Neural cell (in vitro differentiated cells): Measurements from ENCODE around the gene ZG16B. TPM values are rescaled to one million over a fixed set of nuclear protein-coding genes. Genes with fewer than 3 reads are reported as not detected.

Source experiments
- H2AFZ ChIP-seq: fragments of 200-600, 300-800 bp; sonication (generic), shearing (Covaris generic); 2 replicates; pipeline ENCODE4 v1.6.0; 2014; ENCODE audit warnings: low read depth, mild to moderate bottlenecking, antibody characterized with exemption, low read length, moderate library complexity
- H3F3A ChIP-seq: fragments of 200-600 bp; shearing (Covaris generic); 2 replicates; pipeline ENCODE4 v1.6.1; 2016; ENCODE audit warnings: mild to moderate bottlenecking, moderate library complexity, mixed read lengths, antibody characterized with exemption, low read length; ENCODE audit not compliant: insufficient read depth, poor library complexity, severe bottlenecking
- H3K27ac ChIP-seq: fragments of 200-600, 300-800 bp; sonication (generic), shearing (Covaris generic); 2 replicates; pipeline ENCODE4 v1.5.1; 2014; ENCODE audit warnings: mild to moderate bottlenecking, low read length, moderate library complexity
- H3K27me3 ChIP-seq: fragments of 300-800, 200-600 bp; sonication (generic), shearing (Covaris generic); 2 replicates; pipeline ENCODE4 v1.6.0; 2014; ENCODE audit warnings: mild to moderate bottlenecking, low read depth, low read length, moderate library complexity; ENCODE audit not compliant: insufficient read depth
- H3K36me3 ChIP-seq: fragments of 300-800, 200-600 bp; sonication (generic), shearing (Covaris generic); 2 replicates; pipeline ENCODE4 v1.5.1; 2014; ENCODE audit warnings: mild to moderate bottlenecking, antibody characterized with exemption, low read length, moderate library complexity; ENCODE audit not compliant: insufficient read depth
- H3K4me2 ChIP-seq: fragments of 300-800, 200-600 bp; sonication (generic), shearing (Covaris generic); 2 replicates; pipeline ENCODE4 v1.6.0; 2014; ENCODE audit warnings: mild to moderate bottlenecking, low read length
- H3K4me3 ChIP-seq: fragments of 300-800, 200-600 bp; sonication (generic), shearing (Covaris generic); 2 replicates; pipeline ENCODE4 v1.5.1; 2014; ENCODE audit warnings: mild to moderate bottlenecking, low read length, moderate library complexity
- H3K79me2 ChIP-seq: fragments of 200-600 bp; shearing (Covaris generic); replicated peaks from 2 replicates; pipeline ENCODE4 v1.6.0; 2014; ENCODE audit warnings: mild to moderate bottlenecking, low read length, moderate library complexity; ENCODE audit not compliant: insufficient read depth
- H3K9ac ChIP-seq: fragments of 300-800, 200-600 bp; sonication (generic), shearing (Covaris generic); 2 replicates; pipeline ENCODE4 v1.6.1; 2016; ENCODE audit warnings: mild to moderate bottlenecking, low read length, mixed read lengths
- H3K9me2 ChIP-seq: fragments of 200-600 bp; shearing (Covaris generic); 2 replicates; pipeline ENCODE4 v1.6.1; 2016; ENCODE audit warnings: mild to moderate bottlenecking, low read length, mixed read lengths; ENCODE audit not compliant: insufficient read depth
- H3K9me3 ChIP-seq: fragments of 200-600, 300-800 bp; sonication (generic), shearing (Covaris generic); 2 replicates; pipeline ENCODE4 v1.6.1; 2016; ENCODE audit warnings: mild to moderate bottlenecking, mixed run types, low read length, moderate library complexity, mixed read lengths
- H4K20me1 ChIP-seq: fragments of 200-600 bp; shearing (Covaris generic); 2 replicates; pipeline ENCODE4 v1.6.1; 2016; ENCODE audit warnings: mild to moderate bottlenecking, mixed run types; ENCODE audit not compliant: insufficient read depth
- EP300 ChIP-seq: fragments of 450-650 bp; conservative IDR thresholded peaks from 2 replicates; pipeline ENCODE4 v1.6.1; 2014; ENCODE audit warnings: antibody characterized with exemption, mild to moderate bottlenecking, moderate library complexity; ENCODE audit not compliant: poor library complexity, severe bottlenecking
- EZH2 ChIP-seq: fragments of 200-600, 300-800 bp; shearing (Covaris generic), sonication (generic); IDR thresholded peaks from 2 replicates; pipeline ENCODE4 v1.6.1; 2014; ENCODE audit warnings: antibody characterized with exemption, low read length, borderline replicate concordance, mild to moderate bottlenecking; ENCODE audit not compliant: insufficient read depth, poor library complexity, severe bottlenecking
- MXI1 ChIP-seq: fragments of 450-650 bp; conservative IDR thresholded peaks from 2 replicates; pipeline ENCODE4 v1.6.1; 2014; ENCODE audit warnings: antibody characterized with exemption, mild to moderate bottlenecking; ENCODE audit not compliant: poor library complexity, severe bottlenecking
- POLR2AphosphoS5 ChIP-seq: IDR thresholded peaks from 2 replicates; pipeline ENCODE4 v1.6.1; 2012
- RAD21 ChIP-seq: fragments of 450-650 bp; conservative IDR thresholded peaks from 2 replicates; pipeline ENCODE4 v1.6.1; 2014; ENCODE audit warnings: antibody characterized with exemption, mild to moderate bottlenecking, moderate library complexity
- SMC3 ChIP-seq: fragments of 450-650 bp; conservative IDR thresholded peaks from 2 replicates; pipeline ENCODE4 v1.6.1; 2014; ENCODE audit warnings: antibody characterized with exemption, mild to moderate bottlenecking, moderate library complexity; ENCODE audit not compliant: poor library complexity
- TAF1 ChIP-seq: IDR thresholded peaks from 2 replicates; pipeline ENCODE4 v1.6.1; 2012; ENCODE audit warnings: low read depth
- polyA plus RNA-seq: library from polyadenylated mRNA; depleted of rRNA; stranded (reverse); fragments of >200 nt; gene quantifications from 2 replicates; pipeline ENCODE4 v1.2.3, GENCODE V29; 2014
- TF ChIP-seq, protein P1 (sequence below): fragments of 450-650 bp; IDR thresholded peaks from 2 replicates; pipeline ENCODE4 v1.5.1; 2014; ENCODE audit warnings: antibody characterized with exemption, mild to moderate bottlenecking, moderate library complexity; ENCODE audit not compliant: poor library complexity, severe bottlenecking
- TF ChIP-seq, protein P2 (sequence below): IDR thresholded peaks from 2 replicates; pipeline ENCODE4 v1.6.1; 2012; ENCODE audit warnings: borderline replicate concordance

ZG16B gene
- polyA plus RNA-seq, 1 donor from 2014 or later = not detected

DNA sequence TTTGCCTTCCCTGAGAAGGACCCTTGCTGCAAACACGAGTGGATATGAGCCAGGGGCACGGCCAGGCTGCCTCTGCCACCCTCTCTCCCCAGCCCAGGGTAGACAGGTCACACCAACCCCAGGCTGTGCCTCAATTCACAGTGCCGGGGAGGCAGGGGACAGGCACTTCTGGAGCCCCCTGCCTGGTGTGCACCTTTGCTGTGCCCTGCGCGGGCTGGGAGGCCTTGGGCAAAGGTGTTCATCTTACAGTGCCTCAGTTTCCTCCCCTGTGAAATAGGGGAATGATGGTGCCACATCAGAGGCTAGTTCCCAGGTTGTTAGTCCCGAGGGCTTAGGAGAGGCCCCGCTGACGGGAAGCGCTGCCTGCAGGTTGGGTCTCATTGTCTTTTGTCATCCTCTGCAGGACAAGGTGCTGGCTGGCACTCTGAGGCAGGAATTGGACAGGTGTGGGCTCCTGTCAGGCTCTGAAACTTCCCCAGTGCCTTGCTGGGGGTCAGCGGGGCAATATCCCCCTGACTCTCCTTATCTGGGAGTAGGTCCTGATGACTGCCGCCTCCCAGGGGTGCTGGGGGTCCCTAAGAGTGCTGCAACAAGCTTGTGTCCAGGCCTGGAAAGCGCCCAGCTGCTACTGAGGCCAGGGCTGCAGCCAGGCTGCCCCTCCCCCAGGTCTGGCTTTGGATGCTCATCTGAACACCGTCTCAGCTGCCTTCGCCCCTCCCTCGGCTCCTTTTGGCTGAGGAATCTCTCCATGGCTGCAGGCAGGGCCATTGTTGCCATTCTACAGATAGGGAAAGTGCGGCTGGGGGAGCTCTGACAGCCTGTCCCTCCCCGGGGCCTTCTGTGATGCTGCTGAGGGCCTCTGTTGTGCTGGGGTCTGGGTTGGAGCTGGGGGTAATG, 9.9 kb upstream of the ZG16B start:
- H3K9me2 ChIP-seq = no peaks in the 10 kb centered on the region
- H3K9me3 ChIP-seq = no peaks in the 10 kb centered on the region
- H3K4me2 ChIP-seq = no peak overlapping the region
- H3K9ac ChIP-seq = no peak overlapping the region
- H3K27me3 ChIP-seq = no peaks in the 10 kb centered on the region
- H3K27ac ChIP-seq = no peak overlapping the region
- no peaks in the 10 kb centered on the region for H3F3A ChIP-seq
- no peaks in the 10 kb centered on the region for H3K79me2 ChIP-seq
- H3K36me3 ChIP-seq = no peaks in the 10 kb centered on the region
- TF ChIP-seq TAF1 = no peak
- TF ChIP-seq, protein P1, sequence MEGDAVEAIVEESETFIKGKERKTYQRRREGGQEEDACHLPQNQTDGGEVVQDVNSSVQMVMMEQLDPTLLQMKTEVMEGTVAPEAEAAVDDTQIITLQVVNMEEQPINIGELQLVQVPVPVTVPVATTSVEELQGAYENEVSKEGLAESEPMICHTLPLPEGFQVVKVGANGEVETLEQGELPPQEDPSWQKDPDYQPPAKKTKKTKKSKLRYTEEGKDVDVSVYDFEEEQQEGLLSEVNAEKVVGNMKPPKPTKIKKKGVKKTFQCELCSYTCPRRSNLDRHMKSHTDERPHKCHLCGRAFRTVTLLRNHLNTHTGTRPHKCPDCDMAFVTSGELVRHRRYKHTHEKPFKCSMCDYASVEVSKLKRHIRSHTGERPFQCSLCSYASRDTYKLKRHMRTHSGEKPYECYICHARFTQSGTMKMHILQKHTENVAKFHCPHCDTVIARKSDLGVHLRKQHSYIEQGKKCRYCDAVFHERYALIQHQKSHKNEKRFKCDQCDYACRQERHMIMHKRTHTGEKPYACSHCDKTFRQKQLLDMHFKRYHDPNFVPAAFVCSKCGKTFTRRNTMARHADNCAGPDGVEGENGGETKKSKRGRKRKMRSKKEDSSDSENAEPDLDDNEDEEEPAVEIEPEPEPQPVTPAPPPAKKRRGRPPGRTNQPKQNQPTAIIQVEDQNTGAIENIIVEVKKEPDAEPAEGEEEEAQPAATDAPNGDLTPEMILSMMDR = no peak
- TF ChIP-seq RAD21 = no peak
- no peak for TF ChIP-seq EZH2
- TF ChIP-seq POLR2AphosphoS5 = no peak
- TF ChIP-seq EP300 = no peak
- TF ChIP-seq SMC3 = no peak
- TF ChIP-seq, protein P2, sequence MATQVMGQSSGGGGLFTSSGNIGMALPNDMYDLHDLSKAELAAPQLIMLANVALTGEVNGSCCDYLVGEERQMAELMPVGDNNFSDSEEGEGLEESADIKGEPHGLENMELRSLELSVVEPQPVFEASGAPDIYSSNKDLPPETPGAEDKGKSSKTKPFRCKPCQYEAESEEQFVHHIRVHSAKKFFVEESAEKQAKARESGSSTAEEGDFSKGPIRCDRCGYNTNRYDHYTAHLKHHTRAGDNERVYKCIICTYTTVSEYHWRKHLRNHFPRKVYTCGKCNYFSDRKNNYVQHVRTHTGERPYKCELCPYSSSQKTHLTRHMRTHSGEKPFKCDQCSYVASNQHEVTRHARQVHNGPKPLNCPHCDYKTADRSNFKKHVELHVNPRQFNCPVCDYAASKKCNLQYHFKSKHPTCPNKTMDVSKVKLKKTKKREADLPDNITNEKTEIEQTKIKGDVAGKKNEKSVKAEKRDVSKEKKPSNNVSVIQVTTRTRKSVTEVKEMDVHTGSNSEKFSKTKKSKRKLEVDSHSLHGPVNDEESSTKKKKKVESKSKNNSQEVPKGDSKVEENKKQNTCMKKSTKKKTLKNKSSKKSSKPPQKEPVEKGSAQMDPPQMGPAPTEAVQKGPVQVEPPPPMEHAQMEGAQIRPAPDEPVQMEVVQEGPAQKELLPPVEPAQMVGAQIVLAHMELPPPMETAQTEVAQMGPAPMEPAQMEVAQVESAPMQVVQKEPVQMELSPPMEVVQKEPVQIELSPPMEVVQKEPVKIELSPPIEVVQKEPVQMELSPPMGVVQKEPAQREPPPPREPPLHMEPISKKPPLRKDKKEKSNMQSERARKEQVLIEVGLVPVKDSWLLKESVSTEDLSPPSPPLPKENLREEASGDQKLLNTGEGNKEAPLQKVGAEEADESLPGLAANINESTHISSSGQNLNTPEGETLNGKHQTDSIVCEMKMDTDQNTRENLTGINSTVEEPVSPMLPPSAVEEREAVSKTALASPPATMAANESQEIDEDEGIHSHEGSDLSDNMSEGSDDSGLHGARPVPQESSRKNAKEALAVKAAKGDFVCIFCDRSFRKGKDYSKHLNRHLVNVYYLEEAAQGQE = no peak
- TF ChIP-seq MXI1 = no peak
- no peak overlapping the region for H2AFZ ChIP-seq
- no peaks in the 10 kb centered on the region for H4K20me1 ChIP-seq
- H3K4me3 ChIP-seq = no peak overlapping the region

DNA sequence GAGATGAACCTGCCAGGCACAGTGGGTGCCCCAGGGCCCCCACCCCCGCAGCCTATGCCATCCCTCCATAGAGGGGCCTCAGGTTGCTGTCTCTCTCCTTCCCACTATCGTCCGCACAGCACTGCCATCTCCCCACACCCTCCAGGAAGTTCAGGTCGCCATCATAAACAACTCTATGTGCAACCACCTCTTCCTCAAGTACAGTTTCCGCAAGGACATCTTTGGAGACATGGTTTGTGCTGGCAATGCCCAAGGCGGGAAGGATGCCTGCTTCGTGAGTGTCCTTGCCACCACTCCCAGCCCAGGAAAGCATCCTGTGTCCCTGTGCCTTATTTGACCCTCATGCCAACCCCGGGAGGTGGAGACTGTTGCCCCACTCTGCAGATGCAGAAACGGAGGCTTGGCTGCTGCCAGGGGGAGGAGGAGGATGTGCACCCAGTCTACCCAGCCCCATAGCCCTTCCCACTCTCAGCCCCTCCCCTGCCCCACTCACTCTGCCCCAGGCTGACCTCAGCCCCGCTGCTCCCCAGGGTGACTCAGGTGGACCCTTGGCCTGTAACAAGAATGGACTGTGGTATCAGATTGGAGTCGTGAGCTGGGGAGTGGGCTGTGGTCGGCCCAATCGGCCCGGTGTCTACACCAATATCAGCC, 9.1 kb upstream of the ZG16B start:
- H3K36me3 ChIP-seq = no peaks in the 10 kb centered on the region
- H3K4me2 ChIP-seq = no peak overlapping the region

More for the DNA sequence above, 9.1 kb upstream of the ZG16B start:
- H3K9me3 ChIP-seq = no peaks in the 10 kb centered on the region
- no peak overlapping the region for H3K9ac ChIP-seq
- H3K27me3 ChIP-seq = no peaks in the 10 kb centered on the region
- H3K4me3 ChIP-seq = no peak overlapping the region
- H3K27ac ChIP-seq = no peak overlapping the region
- H4K20me1 ChIP-seq = no peaks in the 10 kb centered on the region
- H2AFZ ChIP-seq = no peak overlapping the region
- no peaks in the 10 kb centered on the region for H3K9me2 ChIP-seq
- H3F3A ChIP-seq = no peaks in the 10 kb centered on the region
- H3K79me2 ChIP-seq = no peaks in the 10 kb centered on the region
- TF ChIP-seq TAF1 (no peak), POLR2AphosphoS5 (no peak), MXI1 (no peak), SMC3 (no peak), EP300 (no peak), EZH2 (no peak), RAD21 (no peak)
- TF ChIP-seq, protein P2 = no peak
- TF ChIP-seq, protein P1 = no peak
